Suprapubic skin (tissue), 4 donors: ENCODE data around the gene ROBO2. TPM values are rescaled to one million over a fixed set of nuclear protein-coding genes. Genes with fewer than 3 reads are reported as not detected.

ENCODE experiments used
- DNase-seq, 2 donors: peaks; one replicate each; pipeline ENCODE4 v3.0.0-alpha.2; 2019; ENCODE audit warnings: low spot score in 2 of 2
- H3K27ac ChIP-seq: fragments of 200-600 bp; sonication (generic); one replicate; pipeline ENCODE4 v1.5.1; 2019
- H3K27me3 ChIP-seq: fragments of 200-600 bp; sonication (generic); one replicate; pipeline ENCODE4 v1.5.1; 2019
- H3K36me3 ChIP-seq: fragments of 200-600 bp; sonication (generic); one replicate; pipeline ENCODE4 v1.5.1; 2019
- H3K4me1 ChIP-seq: fragments of 200-600 bp; sonication (generic); one replicate; pipeline ENCODE4 v1.5.1; 2019
- H3K4me3 ChIP-seq: fragments of 200-600 bp; sonication (generic); one replicate; pipeline ENCODE4 v1.5.1; 2019; ENCODE audit warnings: mild to moderate bottlenecking
- H3K9me3 ChIP-seq: fragments of 200-600 bp; sonication (generic); one replicate; pipeline ENCODE4 v1.5.1; 2019
- CTCF ChIP-seq, 2 donors: fragments of 200-600 bp in 1 of 2; fragments of 450-650 bp in 1 of 2; sonication (generic) in 1 of 2; IDR thresholded peaks; one replicate each; pipeline ENCODE4 v1.5.1; 2016 to 2019; ENCODE audit warnings: antibody characterized with exemption in 2 of 2, mild to moderate bottlenecking in 1 of 2, moderate library complexity in 1 of 2
- EP300 ChIP-seq: sonication (generic); formaldehyde crosslinking; IDR thresholded peaks from one replicate; pipeline ENCODE4 v1.6.1; 2017; ENCODE audit warnings: antibody characterized with exemption
- POLR2A ChIP-seq, 2 donors: fragments of 450-650 bp; IDR thresholded peaks; one replicate each; pipeline ENCODE4 v1.6.1; 2017; ENCODE audit warnings: antibody characterized with exemption in 2 of 2, mild to moderate bottlenecking in 2 of 2, moderate library complexity in 2 of 2
- POLR2AphosphoS5 ChIP-seq, 3 donors: sonication (generic); formaldehyde crosslinking; IDR thresholded peaks; one replicate each; pipeline ENCODE4 v1.6.1; 2017; ENCODE audit warnings: antibody characterized with exemption in 3 of 3
- WGBS: methylation state at CpG from one replicate; pipeline ENCODE4 v1.1.5; 2018; 5-methylcytosine and 5-hydroxymethylcytosine counted together
- total RNA-seq, 4 donors: library from RNA; depleted of rRNA; stranded (reverse); fragments of >200 nt; gene quantifications; one replicate each; pipeline ENCODE4 v1.1.0, GENCODE V29; 2016

Gene ROBO2
- total RNA-seq, 4 donors from 2014 or later, result 0.95 to 6.7 (median 2.2) TPM

DNA sequence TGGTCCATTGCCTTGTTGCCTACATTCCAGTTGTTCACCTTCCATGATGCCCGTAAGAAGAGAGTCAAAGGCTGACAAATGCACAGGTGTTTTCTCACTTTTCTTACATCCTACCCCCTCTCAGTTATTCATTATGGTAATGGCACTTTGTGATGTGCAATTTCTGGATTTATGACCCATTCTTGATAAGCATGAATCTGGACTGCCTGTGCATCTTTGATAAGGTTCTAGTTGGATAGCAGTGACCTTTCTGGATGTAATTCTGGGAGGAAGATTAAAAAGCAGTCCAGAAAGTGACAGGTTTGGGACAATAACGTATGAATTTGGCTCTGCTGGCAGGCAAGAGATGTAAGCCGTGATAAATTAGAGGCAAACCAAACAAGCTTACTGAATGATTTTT lies 101.5 kb downstream of the ROBO2 start:
- TF ChIP-seq POLR2AphosphoS5 (IDR thresholded peaks at IDR 0.05), result no peak
- no peak for TF ChIP-seq EP300
- TF ChIP-seq POLR2A (IDR thresholded peaks at IDR 0.05), result no peak
- TF ChIP-seq CTCF (IDR thresholded peaks at IDR 0.05), result no peak
- WGBS, result 82% methylated on average over 3 of the region's 3 CpGs
- no peak for DNase-seq
- Histone ChIP-seq H3K27ac (no peak overlapping the region), H3K4me3 (no peak overlapping the region), H3K27me3 (no peaks in the 10 kb centered on the region), H3K4me1 (no peaks in the 10 kb centered on the region), H3K36me3 (no peaks in the 10 kb centered on the region), H3K9me3 (no peaks in the 10 kb centered on the region)

GRCh38 chr3:77142578-77142977 lies 102.7 kb downstream of the ROBO2 start:
- Histone ChIP-seq H3K9me3 (no peaks in the 10 kb centered on the region), H3K36me3 (no peaks in the 10 kb centered on the region), H3K27ac (no peak overlapping the region), H3K4me1 (no peaks in the 10 kb centered on the region), H3K4me3 (no peak overlapping the region), H3K27me3 (no peaks in the 10 kb centered on the region)
- DNase-seq, result no peak
- 90% methylated on average over 6 of the region's 6 CpGs for WGBS
- TF ChIP-seq POLR2A (IDR thresholded peaks at IDR 0.05) (no peak), POLR2AphosphoS5 (IDR thresholded peaks at IDR 0.05) (no peak), CTCF (IDR thresholded peaks at IDR 0.05) (no peak), EP300 (no peak)

- Histone ChIP-seq H3K4me1 (no peaks in the 10 kb centered on the region), H3K4me3 (no peak overlapping the region), H3K27me3 (no peaks in the 10 kb centered on the region), H3K36me3 (no peaks in the 10 kb centered on the region), H3K27ac (no peak overlapping the region), H3K9me3 (no peaks in the 10 kb centered on the region)
- no peak for TF ChIP-seq POLR2A (IDR thresholded peaks at IDR 0.05)
- no peak for TF ChIP-seq EP300
- no peak for TF ChIP-seq CTCF (IDR thresholded peaks at IDR 0.05)
- TF ChIP-seq POLR2AphosphoS5 (IDR thresholded peaks at IDR 0.05), result no peak
- no peak for DNase-seq
- 56% methylated on average over 7 of the region's 7 CpGs for WGBS
Observed at GRCh38 chr3:77146004-77146403, 106.1 kb downstream of the ROBO2 start.

DNA sequence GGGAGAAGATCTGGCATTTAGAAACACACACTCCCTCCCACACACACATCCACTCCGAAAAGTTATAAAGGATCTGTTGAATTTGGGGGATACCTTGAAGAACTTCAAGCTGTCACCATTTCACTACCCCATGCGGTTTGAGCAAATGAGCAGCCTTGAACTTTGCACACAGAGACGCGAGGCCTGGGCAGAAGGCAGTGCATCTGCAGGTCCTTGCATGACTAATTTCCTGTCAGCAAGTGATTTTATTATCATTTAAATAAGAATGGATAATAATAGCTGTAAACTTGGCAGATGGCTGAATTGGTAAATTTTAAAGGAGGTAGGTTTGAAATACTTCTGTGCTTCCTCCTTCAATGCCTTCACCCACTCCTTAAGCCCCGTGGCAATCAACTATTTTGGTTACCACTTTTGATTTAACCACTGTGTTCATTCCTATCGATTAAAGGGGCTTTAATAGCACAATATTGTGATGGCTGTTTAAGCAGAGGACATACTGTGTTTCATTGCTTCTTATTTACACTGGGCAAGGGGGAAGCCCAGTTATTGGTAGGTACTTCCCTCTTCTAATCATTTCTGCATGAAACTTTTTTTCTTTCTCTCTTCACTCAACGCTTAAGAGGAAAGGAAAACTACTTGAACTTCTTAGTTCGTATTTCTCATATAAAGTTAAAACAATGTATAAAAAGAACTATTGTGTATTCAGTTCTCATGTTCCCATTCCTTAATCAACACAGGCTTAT lies 108.1 kb downstream of the ROBO2 start:
- no peaks in the 10 kb centered on the region for H3K4me1 ChIP-seq
- no peak for DNase-seq
- H3K36me3 ChIP-seq, result no peaks in the 10 kb centered on the region
- H3K9me3 ChIP-seq, result no peaks in the 10 kb centered on the region
- no peak for TF ChIP-seq POLR2A (IDR thresholded peaks at IDR 0.05)
- TF ChIP-seq POLR2AphosphoS5 (IDR thresholded peaks at IDR 0.05), result no peak
- no peak for TF ChIP-seq EP300
- no peak for TF ChIP-seq CTCF (IDR thresholded peaks at IDR 0.05)
- H3K4me3 ChIP-seq, result no peak overlapping the region
- no peaks in the 10 kb centered on the region for H3K27me3 ChIP-seq
- WGBS, result 56% methylated on average over 8 of the region's 8 CpGs
- no peak overlapping the region for H3K27ac ChIP-seq

- WGBS, result 83% methylated on average over 2 of the region's 2 CpGs
- TF ChIP-seq EP300 (no peak), POLR2AphosphoS5 (IDR thresholded peaks at IDR 0.05) (no peak), CTCF (IDR thresholded peaks at IDR 0.05) (no peak), POLR2A (IDR thresholded peaks at IDR 0.05) (no peak)
- no peaks in the 10 kb centered on the region for H3K36me3 ChIP-seq
- H3K27ac ChIP-seq, result no peak overlapping the region
- no peaks in the 10 kb centered on the region for H3K4me1 ChIP-seq
- no peak overlapping the region for H3K4me3 ChIP-seq
- H3K27me3 ChIP-seq, result no peaks in the 10 kb centered on the region
- DNase-seq, result no peak
- no peaks in the 10 kb centered on the region for H3K9me3 ChIP-seq
Observed at GRCh38 chr3:77149382-77149781, 109.5 kb downstream of the ROBO2 start.
